Stimulated activated CD4-positive, alpha-beta T cell treated with anti-CD3 and anti-CD28 coated beads, Interleukin-1b, Interleukin-23, amount 100 ng/mL, for 48 hours (primary cell): ENCODE results near the gene GCNT1.
"Not testable (repeated sequence)": the region's sequence is repeated elsewhere in the genome, so short reads cannot be mapped to it uniquely, and the experiment has no call there.

ENCODE experiments used
- DNase-seq: peaks from one replicate; pipeline ENCODE4 v3.0.0-alpha.2; 2020

Gene GCNT1

DNA sequence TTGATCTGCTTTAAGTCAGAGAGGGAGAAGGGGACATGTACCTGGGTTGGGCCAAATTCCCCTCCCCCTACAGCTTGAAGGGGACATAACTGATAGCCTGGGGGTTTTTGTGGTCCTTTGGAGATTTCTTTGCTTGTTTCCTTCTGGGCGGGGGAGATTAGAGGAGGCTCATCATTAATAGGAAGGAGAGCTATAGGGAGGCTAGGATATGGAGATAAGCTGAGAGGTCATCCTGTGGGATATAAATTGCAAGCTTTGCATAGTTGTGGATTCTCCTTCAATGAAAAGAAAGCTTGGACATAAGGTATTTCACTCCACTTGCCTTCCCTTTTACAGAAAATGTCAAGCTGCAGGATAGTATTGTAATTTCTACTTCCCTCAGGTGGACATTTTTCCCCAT is 34.5 kb downstream of the GCNT1 start:
- not testable (repeated sequence) for DNase-seq

DNA sequence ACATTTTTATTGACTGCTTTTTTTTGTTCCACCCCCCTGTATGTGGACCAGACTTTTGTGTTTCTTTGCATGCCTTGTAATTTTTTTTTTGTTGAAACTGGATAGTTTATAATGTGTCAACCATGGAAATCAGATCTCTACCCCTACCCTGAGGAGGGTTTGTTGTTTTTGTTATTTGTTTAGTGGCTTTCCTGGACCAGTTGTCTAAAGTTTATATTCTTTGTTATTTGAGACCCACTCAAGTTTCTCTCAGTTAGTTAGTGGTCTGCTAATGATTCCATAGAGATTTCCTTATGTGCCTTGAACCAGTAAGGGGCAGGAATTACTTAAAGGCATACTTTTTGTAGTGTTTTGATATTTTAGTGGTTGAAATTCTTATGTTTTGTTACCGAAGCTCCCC is 41.1 kb downstream of the GCNT1 start:
- no peak for DNase-seq

DNA sequence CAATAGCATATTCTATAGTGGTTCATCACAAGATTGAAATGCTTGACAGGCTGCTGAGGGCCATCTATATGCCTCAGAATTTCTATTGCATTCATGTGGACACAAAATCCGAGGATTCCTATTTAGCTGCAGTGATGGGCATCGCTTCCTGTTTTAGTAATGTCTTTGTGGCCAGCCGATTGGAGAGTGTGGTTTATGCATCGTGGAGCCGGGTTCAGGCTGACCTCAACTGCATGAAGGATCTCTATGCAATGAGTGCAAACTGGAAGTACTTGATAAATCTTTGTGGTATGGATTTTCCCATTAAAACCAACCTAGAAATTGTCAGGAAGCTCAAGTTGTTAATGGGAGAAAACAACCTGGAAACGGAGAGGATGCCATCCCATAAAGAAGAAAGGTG is 43.8 kb downstream of the GCNT1 start:
- DNase-seq, result no peak

DNA sequence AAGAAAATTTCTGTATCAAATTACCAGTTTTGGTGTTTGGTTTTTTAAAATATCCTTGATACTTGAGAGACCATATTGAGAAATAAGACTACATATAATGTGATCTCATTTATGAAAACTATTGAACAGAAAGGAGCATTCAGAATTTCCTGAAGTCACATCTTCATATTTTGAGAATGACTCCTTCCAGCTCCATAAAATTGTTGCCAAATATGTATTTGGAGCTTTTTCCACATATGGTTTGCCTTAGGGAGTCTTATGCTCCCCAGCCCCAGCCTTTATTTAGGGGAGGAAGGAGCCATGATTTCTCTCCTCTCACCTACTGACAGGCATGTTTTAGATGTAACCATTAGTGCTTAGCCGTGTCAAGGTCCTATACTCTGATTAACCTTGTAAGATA is 51.1 kb downstream of the GCNT1 start:
- DNase-seq, result no peak

DNA sequence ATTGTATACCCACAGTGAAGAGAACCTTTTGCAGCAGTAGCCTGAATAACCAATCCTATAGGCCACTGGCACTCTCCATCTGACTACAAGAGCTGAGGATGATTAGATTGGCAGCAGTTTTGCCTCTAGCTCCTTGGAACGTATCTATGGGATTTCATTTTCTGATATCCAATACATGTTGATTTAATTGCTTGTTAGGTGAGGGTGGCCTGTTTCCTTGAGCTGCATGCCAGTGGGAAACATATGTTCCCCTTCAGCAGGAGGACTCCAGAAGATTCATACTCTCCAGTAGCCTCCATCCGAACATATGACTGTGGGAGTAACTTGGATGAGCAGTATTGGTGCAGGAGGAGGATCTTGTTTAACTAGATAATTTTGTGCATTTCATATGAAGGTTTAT is 51.5 kb downstream of the GCNT1 start:
- no peak for DNase-seq

DNA sequence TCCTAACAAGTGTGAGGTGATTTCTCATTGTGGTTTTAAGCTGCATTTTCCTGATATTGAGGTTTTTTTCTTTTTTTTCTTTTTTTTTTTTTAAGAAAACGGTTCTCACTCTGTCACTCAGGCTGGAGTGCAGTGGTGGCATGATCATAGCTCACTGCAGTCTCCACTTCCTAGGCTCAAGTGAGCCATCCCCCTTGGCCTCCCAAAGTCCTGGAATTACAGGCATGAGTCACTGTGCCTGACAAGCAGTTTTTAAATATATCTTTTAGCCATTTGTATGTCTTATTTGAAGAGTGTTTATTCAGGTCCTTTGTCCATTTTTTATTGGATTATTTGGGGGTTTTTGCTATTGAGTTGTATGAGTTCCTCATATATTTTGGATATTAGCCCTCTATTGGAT is 53.8 kb downstream of the GCNT1 start:
- DNase-seq, result no peak

DNA sequence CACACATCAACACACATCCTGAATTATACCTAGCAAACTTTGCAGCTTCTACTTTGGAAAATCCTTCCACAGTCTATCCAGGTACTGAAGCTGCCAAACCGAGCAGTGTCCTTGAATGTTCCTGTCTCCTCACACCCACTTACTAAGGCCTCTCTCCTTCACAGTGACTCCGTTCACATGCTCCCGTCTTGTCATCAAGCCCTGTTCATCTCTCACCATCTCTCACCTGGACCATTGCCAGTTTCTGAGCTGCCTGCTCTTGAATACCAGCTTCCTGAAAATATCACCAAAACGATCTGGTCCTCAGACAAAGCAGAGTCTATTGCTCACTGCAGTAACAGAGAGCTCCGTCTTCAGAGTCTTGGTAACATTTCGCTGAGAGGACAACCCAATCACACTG is 57.4 kb downstream of the GCNT1 start:
- DNase-seq, result no peak

DNA sequence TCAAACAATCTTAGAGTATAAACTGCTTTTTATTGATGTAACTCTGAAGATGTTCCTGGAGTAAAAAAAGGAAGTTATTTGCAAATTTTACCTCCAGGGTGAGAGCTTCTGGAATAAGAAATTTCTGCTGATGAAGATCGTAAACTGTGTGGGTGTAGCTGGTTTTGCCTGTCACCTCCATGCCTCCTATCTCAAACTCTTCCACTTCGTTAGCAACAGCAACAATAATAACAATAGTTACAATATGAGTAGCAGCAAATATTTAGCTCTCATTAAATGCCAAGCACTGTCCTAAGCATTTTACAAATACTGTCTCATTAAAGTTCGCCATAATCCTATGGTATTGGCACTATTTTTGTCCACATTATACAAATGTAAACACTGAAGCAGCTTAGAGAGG is 57.9 kb downstream of the GCNT1 start:
- no peak for DNase-seq

DNA sequence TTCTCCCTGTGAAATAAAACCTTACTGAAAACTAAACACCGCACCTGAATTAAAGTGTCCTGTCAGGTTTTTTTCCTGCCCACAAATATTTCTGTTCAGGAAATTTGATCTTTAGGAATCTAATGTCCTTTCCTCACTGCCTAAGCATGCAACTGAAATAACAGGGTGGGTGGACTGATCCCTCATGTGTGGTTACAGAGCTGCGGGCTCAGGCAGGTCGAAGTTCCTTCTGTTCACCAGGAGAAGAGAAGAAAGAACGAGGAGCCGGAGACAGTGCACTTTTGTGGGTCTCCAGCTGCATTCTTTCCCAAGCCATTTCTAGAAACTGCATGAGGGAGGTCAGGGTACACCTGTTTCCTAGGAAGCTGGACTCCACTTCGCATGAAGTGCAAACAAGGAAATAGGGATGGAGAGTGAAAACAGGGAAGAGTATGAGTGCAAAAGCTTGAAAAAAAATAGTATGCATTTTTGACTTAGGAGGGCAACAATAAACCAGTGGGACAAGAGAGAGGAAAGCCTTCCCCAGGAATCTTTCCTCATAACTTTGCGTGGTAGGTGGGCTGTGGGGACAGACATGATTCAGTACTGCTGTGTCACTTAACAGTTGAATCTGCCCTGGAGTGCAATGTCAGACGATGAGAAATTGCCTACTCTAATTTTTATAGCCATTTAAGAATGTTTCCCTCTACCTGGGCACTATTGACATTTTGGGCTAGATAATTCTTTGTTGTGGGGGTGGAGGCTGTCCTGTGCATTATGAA is 60.3 kb downstream of the GCNT1 start:
- no peak for DNase-seq

DNA sequence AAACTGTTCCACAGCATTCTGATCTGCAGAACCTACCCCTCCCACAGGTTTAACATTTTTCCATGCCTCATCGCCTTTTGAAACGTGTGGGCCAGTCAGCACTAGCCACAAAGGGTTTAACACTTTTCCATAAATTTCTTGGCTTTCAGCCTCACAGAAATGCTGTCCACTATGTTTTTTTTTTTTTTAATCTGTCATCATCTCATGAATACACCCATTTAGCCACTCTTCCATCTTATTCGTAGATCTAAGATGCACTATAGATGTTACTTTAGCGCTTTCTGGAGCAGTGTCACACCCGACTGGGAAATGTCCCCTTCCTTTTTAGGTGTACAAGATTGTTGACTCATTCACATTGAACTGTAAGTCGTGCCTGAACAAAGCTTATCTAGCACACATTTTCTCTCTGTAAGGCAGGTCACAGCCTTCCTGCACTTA is 62.3 kb downstream of the GCNT1 start:
- DNase-seq, result no peak

DNA sequence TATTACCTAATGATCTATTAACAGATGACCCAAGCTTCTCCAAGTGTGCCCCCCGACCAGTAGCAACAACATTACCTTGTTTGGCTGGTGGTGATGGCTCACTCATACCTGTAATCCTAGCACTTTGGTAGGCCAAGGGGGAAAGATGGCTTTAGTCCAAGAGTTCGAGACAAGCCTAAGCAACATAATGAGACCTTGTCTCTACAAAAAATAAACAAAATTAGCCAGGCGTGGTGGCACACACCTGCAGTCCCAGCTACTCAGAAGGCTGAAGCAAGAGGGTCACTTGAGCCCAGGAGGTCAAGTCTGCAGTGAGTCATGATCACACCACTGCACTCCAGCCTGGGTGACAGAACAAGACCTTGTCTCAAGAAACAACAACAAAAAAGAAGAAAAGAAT is 62.9 kb downstream of the GCNT1 start:
- DNase-seq, result no peak

DNA sequence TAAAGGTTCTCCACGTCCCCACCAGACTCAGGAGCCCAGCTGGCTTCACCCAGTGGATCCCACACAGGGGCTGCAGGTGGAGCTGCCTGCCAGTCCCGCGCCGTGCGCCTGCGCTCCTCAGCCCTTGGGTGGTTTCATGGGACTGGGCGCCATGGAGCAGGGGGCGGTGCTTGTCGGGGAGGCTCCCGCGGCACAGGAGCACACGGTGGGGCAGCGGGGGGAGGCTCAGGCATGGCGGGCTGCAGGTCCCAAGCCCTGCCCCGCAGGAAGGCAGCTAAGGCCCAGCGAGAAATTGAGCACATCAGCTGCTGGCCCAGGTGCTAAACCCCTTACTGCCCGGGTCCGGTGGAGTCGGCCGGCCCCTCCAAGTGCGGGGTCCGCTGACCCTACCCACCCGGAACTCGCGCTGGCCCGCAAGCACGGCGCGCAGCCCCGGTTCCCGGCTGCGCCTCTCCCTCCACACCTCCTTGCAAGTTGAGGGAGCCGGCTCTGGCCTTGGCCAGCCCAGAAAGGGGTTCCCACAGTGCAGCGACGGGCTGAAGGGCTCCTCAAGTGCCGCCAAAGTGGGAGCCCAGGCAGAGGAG is 64.7 kb downstream of the GCNT1 start:
- DNase-seq, result not testable (repeated sequence)

DNA sequence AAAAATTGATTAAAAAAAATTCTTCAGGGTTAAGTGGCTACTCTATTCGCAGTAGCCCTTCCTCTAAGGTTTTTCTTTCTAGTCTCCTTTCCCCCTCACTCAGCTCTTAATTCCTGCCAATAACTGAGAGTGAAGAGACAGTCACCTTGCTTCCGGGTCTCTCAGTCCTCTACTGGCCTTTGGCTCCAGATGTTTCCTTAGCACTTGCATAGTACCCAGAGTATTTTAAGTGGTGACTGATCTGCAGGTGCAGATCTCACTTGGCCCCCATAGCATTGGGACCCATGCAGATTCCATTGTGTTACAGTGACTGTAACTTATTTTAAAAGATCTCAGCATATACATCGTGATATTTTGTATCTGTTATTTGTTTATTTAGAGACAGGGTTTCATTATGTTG is 66.2 kb downstream of the GCNT1 start:
- DNase-seq, result no peak

DNA sequence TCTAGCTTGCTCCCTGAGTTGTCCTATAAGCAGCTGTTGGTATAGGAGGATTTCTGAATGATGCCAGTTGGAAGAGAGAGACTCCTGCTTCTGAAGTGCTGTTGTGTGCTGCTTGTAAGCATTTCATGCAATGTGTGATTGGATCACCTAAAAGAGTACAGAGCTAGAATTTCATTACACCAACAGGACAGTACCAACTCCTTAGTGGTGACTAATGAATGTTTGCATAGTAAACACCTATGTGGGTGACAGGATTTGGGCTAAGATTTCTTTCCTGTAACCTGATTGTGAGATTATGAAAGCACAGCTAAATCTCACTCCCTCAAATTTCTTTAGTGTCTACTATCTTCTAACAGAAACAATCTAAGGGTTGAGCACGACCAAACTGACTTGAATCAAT is 67.0 kb downstream of the GCNT1 start:
- no peak for DNase-seq

DNA sequence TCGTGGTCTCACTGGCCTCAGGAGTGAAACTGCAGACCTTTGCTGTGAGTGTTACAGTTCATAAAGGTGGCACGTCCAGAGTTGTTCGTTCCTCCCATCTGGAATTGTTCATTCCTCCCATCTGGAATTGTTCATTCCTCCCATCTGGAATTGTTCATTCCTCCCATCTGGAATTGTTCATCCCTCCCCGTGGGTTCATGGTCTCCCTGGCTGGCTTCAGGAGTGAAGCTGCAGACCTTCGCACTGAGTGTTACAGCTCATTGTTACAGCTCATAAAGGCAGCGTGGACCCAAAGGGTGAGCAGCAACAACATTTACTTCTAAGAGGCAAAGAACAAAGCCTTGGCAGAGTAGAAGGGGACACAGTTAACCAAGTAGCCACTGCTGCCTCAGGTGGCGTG is 69.1 kb downstream of the GCNT1 start:
- no peak for DNase-seq

DNA sequence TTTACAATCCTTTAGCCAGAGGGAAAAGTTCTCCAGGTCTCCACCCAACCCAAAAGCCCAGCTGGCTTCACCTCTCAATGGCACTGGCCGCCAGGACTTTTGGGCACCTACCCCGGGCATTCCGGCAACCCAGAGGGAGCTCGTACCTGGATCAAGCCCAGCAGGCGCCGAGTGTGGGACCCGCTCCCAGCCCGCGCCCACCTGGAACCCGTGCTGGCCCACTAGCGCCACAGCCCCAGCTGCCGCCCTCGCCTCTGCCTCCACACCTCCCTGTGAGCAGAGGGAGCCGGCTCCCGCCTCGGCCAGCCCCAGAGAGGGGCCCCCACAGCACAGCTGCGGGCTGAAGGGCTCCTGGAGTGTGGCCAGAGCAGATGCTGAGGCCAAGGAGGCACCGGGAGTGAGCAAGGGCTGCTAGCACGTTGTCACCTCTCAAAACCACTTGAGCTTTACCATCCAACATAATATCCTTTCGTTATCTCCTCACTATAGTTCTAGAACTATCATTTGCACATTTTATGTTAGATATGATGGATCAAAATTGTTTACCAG is 69.7 kb downstream of the GCNT1 start:
- DNase-seq, result no peak

DNA sequence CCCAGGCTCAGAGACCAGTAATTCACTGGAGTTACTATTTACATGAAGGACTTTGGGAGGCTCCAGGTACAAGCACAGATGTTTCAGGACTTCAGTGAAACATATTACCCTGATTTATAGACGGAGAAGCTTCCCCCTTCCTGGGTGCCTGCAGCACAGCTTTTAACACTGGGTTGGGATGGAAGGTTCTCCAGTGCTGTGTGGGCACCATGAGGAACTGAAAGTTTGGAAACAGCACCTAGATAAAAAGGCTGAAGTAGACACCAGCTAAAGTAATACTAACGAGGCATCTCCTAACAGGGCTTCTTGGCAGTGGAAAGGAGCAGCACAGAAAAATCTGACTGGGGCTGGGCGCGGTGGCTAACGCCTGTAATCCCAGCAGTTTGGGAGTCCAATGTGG is 70.7 kb downstream of the GCNT1 start:
- DNase-seq, result no peak

DNA sequence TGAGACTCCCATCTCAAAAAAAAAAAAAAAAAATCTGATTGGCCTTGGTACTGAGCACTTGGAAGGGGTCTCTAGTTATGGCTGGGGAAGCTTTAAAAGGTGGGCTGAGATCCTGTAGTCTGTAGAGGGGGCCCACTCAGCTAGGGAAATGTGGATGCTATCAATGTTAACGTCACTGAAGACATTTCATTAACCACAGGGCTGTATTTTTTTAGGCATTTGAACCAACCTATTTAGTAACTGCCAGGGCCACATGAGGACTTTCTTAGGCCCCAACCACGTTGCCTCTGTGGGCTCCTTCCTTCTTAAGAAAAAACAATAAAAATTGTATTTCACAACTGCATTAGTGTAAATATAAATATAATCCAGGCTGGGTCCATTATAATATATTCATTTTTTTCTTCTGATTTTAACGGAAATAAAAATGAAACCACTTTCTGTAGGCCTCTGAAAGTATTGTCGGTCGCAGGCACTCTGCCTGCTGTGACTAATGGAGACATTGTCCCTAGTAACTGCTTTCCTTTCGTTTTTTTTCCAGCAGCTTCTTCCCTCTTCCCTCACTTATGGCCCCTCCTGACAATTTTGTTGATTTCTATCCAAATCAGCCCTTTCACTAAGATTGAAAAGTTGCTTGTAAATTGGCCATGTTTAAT is 71.6 kb downstream of the GCNT1 start:
- no peak for DNase-seq

DNA sequence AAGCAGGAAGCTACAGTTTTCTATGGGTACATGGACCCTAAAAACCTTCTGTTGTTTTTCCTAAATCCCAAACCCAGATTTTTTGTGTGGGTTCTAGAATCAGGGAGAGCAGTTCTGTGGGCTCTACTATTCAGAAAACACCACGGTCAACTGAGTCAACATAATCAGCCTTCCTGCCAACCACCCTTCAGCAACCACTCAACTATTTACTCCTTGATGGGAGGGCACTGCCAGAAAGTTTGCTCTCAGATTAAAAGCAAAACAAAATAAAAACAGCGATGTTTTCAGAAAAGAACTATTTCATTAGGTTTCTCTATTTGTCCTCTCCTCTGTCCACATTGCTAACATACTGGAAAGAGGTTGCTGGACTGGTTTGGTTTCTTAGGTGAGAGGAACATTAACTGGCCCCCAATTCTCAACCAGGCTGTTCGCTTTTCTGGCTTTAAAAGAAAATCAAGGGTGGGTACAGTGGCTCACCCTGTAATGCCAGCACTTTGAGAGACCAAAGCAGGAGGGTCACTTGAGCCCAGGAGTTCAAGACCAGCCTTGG is 72.3 kb downstream of the GCNT1 start:
- no peak for DNase-seq

DNA sequence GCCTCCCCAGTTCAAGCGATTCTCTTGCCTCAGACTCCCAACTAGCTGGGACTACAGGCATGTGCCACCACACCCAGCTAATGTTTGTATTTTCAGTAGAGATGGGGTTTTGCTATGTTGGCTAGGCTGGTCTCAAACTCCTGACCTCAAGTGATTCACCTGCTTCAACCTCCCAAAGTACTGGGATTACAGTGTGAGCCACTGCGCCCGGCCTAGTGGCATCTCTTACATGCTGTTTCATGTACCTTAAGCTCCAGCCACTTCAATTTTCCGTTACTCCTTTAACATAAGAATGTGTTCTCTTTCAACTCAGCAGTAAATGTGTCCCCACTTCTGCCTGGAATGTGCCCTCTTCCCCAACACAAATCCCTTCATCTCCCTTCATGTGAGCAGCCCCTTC is 73.9 kb downstream of the GCNT1 start:
- peak; percentile 4 for DNase-seq

DNA sequence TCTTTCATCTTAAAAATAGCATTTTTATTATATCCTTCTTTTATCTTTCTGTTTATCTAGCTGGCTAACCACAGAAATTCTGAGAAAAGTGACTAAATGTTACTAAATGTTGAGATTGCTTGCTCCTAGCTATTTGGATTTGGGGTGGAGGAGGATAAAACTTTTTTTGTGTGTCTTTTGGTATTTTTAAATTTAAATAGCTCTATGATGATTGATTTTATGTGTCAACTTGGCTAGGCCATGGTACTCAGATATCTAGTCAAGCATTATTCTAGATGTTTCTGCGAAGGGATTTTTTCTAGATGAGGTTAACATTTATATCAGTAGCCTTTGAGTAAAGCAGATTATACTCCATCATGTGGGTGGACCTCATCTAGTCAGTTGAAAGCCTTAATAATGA is 75.0 kb downstream of the GCNT1 start:
- no peak for DNase-seq

DNA sequence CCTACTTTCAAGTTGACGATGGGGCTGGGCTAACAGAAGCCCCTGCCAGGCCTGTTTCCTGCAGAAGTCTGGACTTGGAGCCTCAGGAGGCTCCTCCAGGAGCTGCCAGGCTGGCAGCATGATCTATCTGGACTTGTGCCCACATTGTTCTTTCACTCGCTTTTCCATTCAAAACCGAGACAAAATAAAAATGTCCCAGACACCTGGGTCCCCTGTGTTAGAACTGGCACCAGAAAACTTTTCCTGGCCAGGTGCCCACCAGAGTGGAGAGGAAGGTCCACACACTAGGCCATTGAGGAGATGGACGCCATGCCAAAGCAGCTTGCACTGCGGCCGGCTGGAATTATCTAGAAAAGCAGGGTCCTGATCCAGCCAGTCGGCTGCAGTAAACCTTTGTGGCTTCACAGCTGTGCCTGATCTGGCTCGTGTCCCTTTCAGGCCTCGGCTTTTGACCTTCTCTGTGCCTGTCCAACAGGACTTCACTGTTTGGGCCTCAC is 78.2 kb downstream of the GCNT1 start:
- no peak for DNase-seq

DNA sequence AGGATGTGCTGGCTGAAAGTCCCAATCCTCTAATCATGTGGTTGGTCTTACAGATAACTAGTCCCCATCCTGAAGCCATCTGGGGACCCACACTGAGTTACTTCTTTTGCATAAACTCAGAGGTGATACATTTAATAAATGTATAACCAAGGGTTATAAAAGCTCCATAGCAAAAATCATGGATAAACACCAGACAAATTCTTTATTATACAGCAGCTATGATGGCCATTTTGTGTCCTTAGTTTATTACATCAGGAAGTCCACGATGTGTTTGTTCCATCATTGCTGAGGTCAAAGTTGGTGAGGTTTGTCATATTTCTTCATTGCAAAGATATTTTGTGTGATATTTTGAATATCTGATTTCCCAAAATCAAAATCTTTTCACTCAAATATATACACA is 80.2 kb downstream of the GCNT1 start:
- DNase-seq, result no peak

DNA sequence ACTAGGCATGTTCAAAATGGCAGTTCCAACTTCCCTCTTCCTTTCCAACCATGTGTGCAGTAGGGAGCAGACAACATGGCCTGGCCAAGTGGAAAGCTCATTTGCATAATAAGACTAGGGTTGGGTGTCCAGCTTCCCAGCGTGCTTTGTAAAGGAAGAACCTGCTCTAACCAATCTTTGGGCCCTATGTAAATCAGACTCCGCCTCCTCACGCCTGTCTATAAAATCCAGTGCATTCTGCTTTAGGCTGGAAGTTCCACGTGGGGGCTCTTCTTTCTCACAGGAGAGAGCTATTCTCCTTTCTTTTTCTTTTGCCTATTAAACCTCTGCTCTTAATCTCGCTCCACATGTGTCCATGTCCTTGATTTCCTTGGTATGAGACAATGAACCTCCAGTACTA is 83.4 kb downstream of the GCNT1 start:
- DNase-seq, result no peak
